Measurements from ENCODE around the gene COLEC12. TPM values are rescaled to one million over a fixed set of nuclear protein-coding genes. Genes with fewer than 3 reads are reported as not detected.

The COLEC12 gene
- total RNA-seq, 2 donors from 2014 or later, result not detected

- Mint-ChIP-seq H3K36me3 (no peaks in the 10 kb centered on the region), H3K9me3 (no peaks in the 10 kb centered on the region), H3K27ac (no peak overlapping the region)
- ATAC-seq (no peak), DNase-seq (ENCODE audit: low spot score in 2 of 2) (no peak)
These were observed 144.8 kb downstream of the COLEC12 start for GRCh38 chr18:355678-356077.

- Mint-ChIP-seq H3K36me3 (no peaks in the 10 kb centered on the region), H3K27ac (no peak overlapping the region), H3K9me3 (no peaks in the 10 kb centered on the region)
- DNase-seq (ENCODE audit: low spot score in 2 of 2) (no peak), ATAC-seq (no peak)
These were observed 146.0 kb downstream of the COLEC12 start for GRCh38 chr18:354471-354870.

- DNase-seq (ENCODE audit: low spot score in 2 of 2) (no peak), ATAC-seq (no peak)
- Mint-ChIP-seq H3K27ac (no peak overlapping the region), H3K9me3 (no peaks in the 10 kb centered on the region), H3K36me3 (no peaks in the 10 kb centered on the region)
These were observed 146.5 kb downstream of the COLEC12 start for GRCh38 chr18:354003-354402.

GRCh38 chr18:352438-352837 lies 148.1 kb downstream of the COLEC12 start:
- DNase-seq (ENCODE audit: low spot score in 2 of 2), result no peak
- H3K36me3 Mint-ChIP-seq, result no peaks in the 10 kb centered on the region
- no peak for ATAC-seq
- H3K9me3 Mint-ChIP-seq, result no peaks in the 10 kb centered on the region
- no peak overlapping the region for H3K27ac Mint-ChIP-seq

GRCh38 chr18:350953-351572 lies 149.4 kb downstream of the COLEC12 start:
- Mint-ChIP-seq H3K27ac (no peak overlapping the region), H3K9me3 (no peaks in the 10 kb centered on the region), H3K36me3 (no peaks in the 10 kb centered on the region)

GRCh38 chr18:346600-346999 lies 153.9 kb downstream of the COLEC12 start:
- Mint-ChIP-seq H3K9me3 (no peaks in the 10 kb centered on the region), H3K36me3 (no peaks in the 10 kb centered on the region), H3K27ac (no peak overlapping the region)
- ATAC-seq, result no peak
- no peak for DNase-seq (ENCODE audit: low spot score in 2 of 2)

More at GRCh38 chr18:350953-351572, 149.4 kb downstream of the COLEC12 start:
- DNase-seq (ENCODE audit: low spot score in 2 of 2) (no peak), ATAC-seq (no peak)

- Mint-ChIP-seq H3K36me3 (no peaks in the 10 kb centered on the region), H3K27ac (no peak overlapping the region), H3K9me3 (no peaks in the 10 kb centered on the region)
- DNase-seq (ENCODE audit: low spot score in 2 of 2), result no peak
- ATAC-seq, result no peak
These were observed 159.4 kb downstream of the COLEC12 start for GRCh38 chr18:341102-341501.

GRCh38 chr18:340044-340443 lies 160.5 kb downstream of the COLEC12 start:
- H3K27ac Mint-ChIP-seq, result no peak overlapping the region
- no peak for DNase-seq (ENCODE audit: low spot score in 2 of 2)

GRCh38 chr18:339200-339599 lies 161.3 kb downstream of the COLEC12 start:
- Mint-ChIP-seq H3K27ac (no peak overlapping the region), H3K9me3 (no peaks in the 10 kb centered on the region), H3K36me3 (no peaks in the 10 kb centered on the region)
- DNase-seq (ENCODE audit: low spot score in 2 of 2), result no peak
- ATAC-seq, result no peak

More at GRCh38 chr18:340044-340443, 160.5 kb downstream of the COLEC12 start:
- Mint-ChIP-seq H3K36me3 (no peaks in the 10 kb centered on the region), H3K9me3 (no peaks in the 10 kb centered on the region)
- no peak for ATAC-seq

- Mint-ChIP-seq H3K27ac (no peak overlapping the region), H3K36me3 (no peaks in the 10 kb centered on the region), H3K9me3 (no peaks in the 10 kb centered on the region)
- ATAC-seq (no peak), DNase-seq (ENCODE audit: low spot score in 2 of 2) (no peak)
These were observed 163.8 kb downstream of the COLEC12 start for GRCh38 chr18:336713-337112.

GRCh38 chr18:335733-336132 lies 164.8 kb downstream of the COLEC12 start:
- no peak for ATAC-seq
- no peaks in the 10 kb centered on the region for H3K36me3 Mint-ChIP-seq
- H3K27ac Mint-ChIP-seq, result no peak overlapping the region
- H3K9me3 Mint-ChIP-seq, result no peaks in the 10 kb centered on the region
- no peak for DNase-seq (ENCODE audit: low spot score in 2 of 2)

- ATAC-seq (no peak), DNase-seq (ENCODE audit: low spot score in 2 of 2) (no peak)
- no peak overlapping the region for H3K27ac Mint-ChIP-seq
These were observed 165.8 kb downstream of the COLEC12 start for GRCh38 chr18:334575-335132.

GRCh38 chr18:332721-333510 lies 167.6 kb downstream of the COLEC12 start:
- H3K27ac Mint-ChIP-seq, result no peak overlapping the region
- no peak for ATAC-seq
- no peak for DNase-seq (ENCODE audit: low spot score in 2 of 2)
- no peaks in the 10 kb centered on the region for H3K9me3 Mint-ChIP-seq
- H3K36me3 Mint-ChIP-seq, result no peaks in the 10 kb centered on the region

More at GRCh38 chr18:334575-335132, 165.8 kb downstream of the COLEC12 start:
- no peaks in the 10 kb centered on the region for H3K9me3 Mint-ChIP-seq
- no peaks in the 10 kb centered on the region for H3K36me3 Mint-ChIP-seq

GRCh38 chr18:332007-332406 lies 168.5 kb downstream of the COLEC12 start:
- no peak overlapping the region for H3K27ac Mint-ChIP-seq
- H3K9me3 Mint-ChIP-seq, result no peaks in the 10 kb centered on the region
- ATAC-seq (no peak), DNase-seq (ENCODE audit: low spot score in 2 of 2) (no peak)
- H3K36me3 Mint-ChIP-seq, result no peaks in the 10 kb centered on the region

- no peak for ATAC-seq
- no peak overlapping the region for H3K27ac Mint-ChIP-seq
- H3K9me3 Mint-ChIP-seq, result no peaks in the 10 kb centered on the region
- H3K36me3 Mint-ChIP-seq, result no peaks in the 10 kb centered on the region
- DNase-seq (ENCODE audit: low spot score in 2 of 2), result no peak
These were observed 169.2 kb downstream of the COLEC12 start for GRCh38 chr18:331221-331821.

GRCh38 chr18:328928-329327 lies 171.6 kb downstream of the COLEC12 start:
- ATAC-seq (no peak), DNase-seq (ENCODE audit: low spot score in 2 of 2) (no peak)
- H3K9me3 Mint-ChIP-seq, result no peaks in the 10 kb centered on the region
- H3K36me3 Mint-ChIP-seq, result no peaks in the 10 kb centered on the region
- H3K27ac Mint-ChIP-seq, result no peak overlapping the region

GRCh38 chr18:326846-327245 lies 173.7 kb downstream of the COLEC12 start:
- Mint-ChIP-seq H3K27ac (no peak overlapping the region), H3K36me3 (no peaks in the 10 kb centered on the region), H3K9me3 (no peaks in the 10 kb centered on the region)
- no peak for ATAC-seq
- DNase-seq (ENCODE audit: low spot score in 2 of 2), result no peak

Data from activated naive CD4-positive, alpha-beta T cell treated with anti-CD3 and anti-CD28 coated beads, Interleukin-2, amount 50 U/mL, for 72 hours (primary cell).